ENCODE results near the gene B4GAT1.
"Not testable (repeated sequence)": the region's sequence is repeated elsewhere in the genome, so short reads cannot be mapped to it uniquely, and the experiment has no call there.

Gene B4GAT1

GRCh38 chr11:66322732-66323427 is 24.5 kb downstream of the B4GAT1 start:
- FAIRE-seq, result no peak

- no peak for FAIRE-seq
Observed at GRCh38 chr11:66321606-66322005, 25.8 kb downstream of the B4GAT1 start.

GRCh38 chr11:66320748-66321147 is 26.7 kb downstream of the B4GAT1 start:
- not testable (repeated sequence) for FAIRE-seq

GRCh38 chr11:66320289-66320688 is 27.1 kb downstream of the B4GAT1 start:
- not testable (repeated sequence) for FAIRE-seq

- no peak for FAIRE-seq
Observed at GRCh38 chr11:66318600-66318970, 28.8 kb downstream of the B4GAT1 start.

GRCh38 chr11:66317723-66318599 is 29.5 kb downstream of the B4GAT1 start:
- FAIRE-seq, result no peak

GRCh38 chr11:66317322-66317722 is 30.1 kb downstream of the B4GAT1 start:
- FAIRE-seq, result no peak

GRCh38 chr11:66316849-66317251 is 30.6 kb downstream of the B4GAT1 start, which contains the start of gene CD248:
Gene CD248, minus strand, starts transcription at chr11:66317044. Its CDS starts 17 bp downstream, at chr11:66317027.
- FAIRE-seq, result no peak

GRCh38 chr11:66315921-66316811 is 31.3 kb downstream of the B4GAT1 start:
- FAIRE-seq, result no peak

- no peak for FAIRE-seq
Observed at GRCh38 chr11:66315498-66315885, 31.9 kb downstream of the B4GAT1 start.

GRCh38 chr11:66314561-66315497 is 32.6 kb downstream of the B4GAT1 start:
- FAIRE-seq, result no peak

- no peak for FAIRE-seq
Observed at GRCh38 chr11:66314186-66314501, 33.3 kb downstream of the B4GAT1 start.

- no peak for FAIRE-seq
Observed at GRCh38 chr11:66313321-66314185, 33.9 kb downstream of the B4GAT1 start.

GRCh38 chr11:66312549-66313320 is 34.7 kb downstream of the B4GAT1 start:
- FAIRE-seq, result peak; percentile 58

- no peak for FAIRE-seq
Observed at GRCh38 chr11:66311965-66312548, 35.4 kb downstream of the B4GAT1 start.

GRCh38 chr11:66311470-66311964 is 35.9 kb downstream of the B4GAT1 start:
- peak; percentile 74 for FAIRE-seq

GRCh38 chr11:66310803-66311440 is 36.5 kb downstream of the B4GAT1 start:
- FAIRE-seq, result not testable (repeated sequence)

- no peak for FAIRE-seq
Observed at GRCh38 chr11:66310324-66310723, 37.1 kb downstream of the B4GAT1 start.

GRCh38 chr11:66309475-66309874 is 38.0 kb downstream of the B4GAT1 start:
- no peak for FAIRE-seq
